Memory B cell (primary cell): ENCODE measurements around the gene MED7.

ENCODE experiments used
- ATAC-seq: fragments of 150-1000 bp; cut with Tn5 transposase; 2 replicates; pipeline ENCODE4 v1.10.0; 2021; ENCODE audit warnings: low read depth, mild to moderate bottlenecking, moderate library complexity
- DNase-seq, 2 donors: peaks; one replicate each; pipeline ENCODE4 v3.0.0; 2022; ENCODE audit warnings: low spot score in 2 of 2
- H3K27ac Mint-ChIP-seq: one replicate; pipeline ENCODE4 v1.8.0; 2022; ENCODE audit warnings: mild to moderate bottlenecking, moderate library complexity, mixed read lengths
- H3K27me3 Mint-ChIP-seq: one replicate; pipeline ENCODE4 v1.8.0; 2022; ENCODE audit warnings: mixed read lengths
- H3K36me3 Mint-ChIP-seq: one replicate; pipeline ENCODE4 v1.8.0; 2022; ENCODE audit warnings: mild to moderate bottlenecking, mixed read lengths
- H3K4me1 Mint-ChIP-seq: one replicate; pipeline ENCODE4 v1.8.0; 2022; ENCODE audit warnings: mixed read lengths
- H3K4me3 Mint-ChIP-seq: one replicate; pipeline ENCODE4 v1.8.0; 2022; ENCODE audit warnings: mild to moderate bottlenecking, moderate library complexity, mixed read lengths
- H3K9me3 Mint-ChIP-seq: one replicate; pipeline ENCODE4 v1.8.0; 2022; ENCODE audit warnings: mixed read lengths

The MED7 gene

GRCh38 chr5:157172403-157172802, 29.7 kb upstream of the MED7 start:
- Mint-ChIP-seq H3K9me3 (peaks cover 8% of the 10 kb centered on the region), H3K4me3 (peak overlapping the region; percentile 72), H3K4me1 (peaks cover 18% of the 10 kb centered on the region), H3K27me3 (no peaks in the 10 kb centered on the region), H3K36me3 (peaks cover 6% of the 10 kb centered on the region), H3K27ac (peak overlapping the region; percentile 81)
- peak; percentile 13 to 16 for DNase-seq
- ATAC-seq: peak; percentile 92

- DNase-seq: no peak
- peaks cover 8% of the 10 kb centered on the region for H3K9me3 Mint-ChIP-seq
- no peak overlapping the region for H3K4me3 Mint-ChIP-seq
- peaks cover 18% of the 10 kb centered on the region for H3K4me1 Mint-ChIP-seq
- no peaks in the 10 kb centered on the region for H3K27me3 Mint-ChIP-seq
- ATAC-seq: no peak
- H3K36me3 Mint-ChIP-seq: peaks cover 6% of the 10 kb centered on the region
- H3K27ac Mint-ChIP-seq: no peak overlapping the region
These were observed 25.6 kb upstream of the MED7 start for GRCh38 chr5:157168286-157168685.

GRCh38 chr5:157167214-157167621, 24.6 kb upstream of the MED7 start:
- Mint-ChIP-seq H3K27me3 (peaks cover 4% of the 10 kb centered on the region), H3K4me1 (peaks cover 10% of the 10 kb centered on the region), H3K4me3 (no peak overlapping the region), H3K27ac (no peak overlapping the region), H3K9me3 (peaks cover 8% of the 10 kb centered on the region), H3K36me3 (peaks cover 6% of the 10 kb centered on the region)
- ATAC-seq: no peak
- DNase-seq: no peak

DNA sequence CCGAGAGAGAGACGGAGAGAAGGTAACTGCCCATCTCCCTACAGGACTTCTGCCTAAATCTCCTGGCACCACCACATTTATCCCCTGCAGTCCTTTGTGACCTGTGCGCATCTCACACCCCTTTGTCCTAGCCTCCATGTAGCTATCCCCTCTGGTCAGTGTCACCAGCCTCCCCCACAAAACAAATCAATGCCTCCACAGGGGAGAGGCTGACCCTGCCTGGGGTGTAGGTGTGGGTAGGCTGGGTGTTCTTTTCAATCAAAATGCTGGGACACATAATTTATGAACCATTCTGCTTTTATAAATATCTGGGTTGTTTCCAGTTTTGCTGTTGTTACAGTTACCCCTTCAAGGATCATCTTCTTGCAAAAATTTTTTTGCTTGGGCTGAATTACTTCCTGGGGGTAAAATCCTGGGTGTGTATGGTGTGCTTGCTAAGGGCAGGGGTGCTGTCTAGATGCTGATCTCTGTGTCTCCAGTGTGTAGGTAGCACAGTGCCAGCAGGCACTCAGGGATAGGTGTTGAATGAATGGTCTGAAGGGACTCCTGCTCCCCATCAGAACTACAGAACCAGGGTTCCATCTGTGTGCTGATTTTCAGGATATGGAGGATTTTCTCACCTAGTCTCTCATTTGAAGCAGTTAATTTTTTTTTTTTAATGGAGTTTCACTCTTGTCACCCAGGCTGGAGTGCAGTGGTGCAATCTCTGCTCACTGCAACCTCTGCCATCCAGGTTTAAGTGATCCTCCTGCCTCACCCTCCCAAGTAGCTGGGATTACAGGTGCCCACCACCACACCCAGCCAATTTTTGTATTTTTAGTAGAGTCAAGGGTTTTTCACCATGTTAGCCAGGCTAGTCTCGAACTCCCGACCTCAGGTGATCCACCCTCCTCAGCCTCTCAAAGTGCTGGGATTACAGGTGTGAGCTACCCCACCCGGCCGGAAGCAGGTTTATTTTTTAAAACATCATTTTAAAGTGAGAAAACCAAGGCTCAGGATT, 23.8 kb upstream of the MED7 start, which contains the start of gene GARIN3:
GARIN3 (minus strand) TSS at position 51 of the 1,000 bp plus-strand sequence. CDS start 96 bp downstream, outside the sequence.
- H3K27me3 Mint-ChIP-seq: peaks cover 4% of the 10 kb centered on the region
- ATAC-seq (no peak), DNase-seq (no peak)
- H3K36me3 Mint-ChIP-seq: peaks cover 6% of the 10 kb centered on the region
- peaks cover 4% of the 10 kb centered on the region for H3K4me1 Mint-ChIP-seq
- H3K27ac Mint-ChIP-seq: no peak within 1 kb of the TSS
- H3K4me3 Mint-ChIP-seq: no peak within 1 kb of the TSS
- H3K9me3 Mint-ChIP-seq: peaks cover 8% of the 10 kb centered on the region

DNA sequence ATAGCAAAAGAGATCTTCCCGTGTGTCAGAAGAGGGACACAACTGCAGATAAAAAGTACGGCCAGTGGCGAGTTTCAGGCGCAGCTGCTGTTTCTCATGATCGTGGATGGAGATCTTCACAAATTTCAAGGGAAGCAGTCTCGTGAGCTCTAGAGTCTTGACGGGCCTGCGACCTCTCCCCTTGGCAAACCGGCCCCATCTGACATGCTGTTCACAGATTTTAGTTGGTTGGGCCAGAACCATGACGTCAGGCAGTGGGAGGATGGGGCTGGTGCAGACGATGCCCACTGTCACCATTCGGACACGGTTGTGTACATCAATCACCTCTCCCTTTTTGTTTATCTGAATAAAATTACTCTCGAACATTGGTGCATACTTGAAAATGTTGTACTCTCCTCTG, 23.0 kb upstream of the MED7 start:
- ATAC-seq: no peak
- no peaks in the 10 kb centered on the region for H3K4me1 Mint-ChIP-seq
- no peak overlapping the region for H3K27ac Mint-ChIP-seq
- H3K9me3 Mint-ChIP-seq: peaks cover 3% of the 10 kb centered on the region
- H3K27me3 Mint-ChIP-seq: peaks cover 4% of the 10 kb centered on the region
- H3K4me3 Mint-ChIP-seq: no peak overlapping the region
- peaks cover 2% of the 10 kb centered on the region for H3K36me3 Mint-ChIP-seq
- no peak for DNase-seq

DNA sequence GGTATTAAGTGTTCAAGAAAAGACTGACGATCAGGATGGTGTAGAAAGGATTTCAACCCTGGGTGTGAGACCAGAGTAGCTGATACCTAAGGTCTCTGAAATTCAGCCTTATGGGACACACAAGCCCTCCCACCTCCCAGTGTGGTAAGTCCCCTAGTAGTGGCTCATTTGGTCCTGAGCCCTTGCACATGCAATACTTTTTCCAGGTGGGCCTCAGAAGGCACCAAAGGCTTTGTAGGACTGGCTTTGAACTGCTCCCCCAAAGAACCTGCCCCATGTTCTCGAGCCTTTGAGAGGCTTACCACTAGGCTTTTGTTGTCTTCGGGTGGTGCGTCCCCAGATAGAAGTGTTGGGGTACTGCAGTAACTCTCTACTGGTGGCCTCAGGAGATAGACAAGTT, 22.6 kb upstream of the MED7 start:
- no peak overlapping the region for H3K27ac Mint-ChIP-seq
- peaks cover 1% of the 10 kb centered on the region for H3K9me3 Mint-ChIP-seq
- no peak overlapping the region for H3K4me3 Mint-ChIP-seq
- no peaks in the 10 kb centered on the region for H3K4me1 Mint-ChIP-seq
- DNase-seq (no peak), ATAC-seq (no peak)
- peaks cover 4% of the 10 kb centered on the region for H3K27me3 Mint-ChIP-seq
- H3K36me3 Mint-ChIP-seq: peaks cover under 1% of the 10 kb centered on the region

GRCh38 chr5:157164521-157164920, 21.9 kb upstream of the MED7 start:
- Mint-ChIP-seq H3K4me1 (no peaks in the 10 kb centered on the region), H3K27me3 (peaks cover 4% of the 10 kb centered on the region), H3K4me3 (no peak overlapping the region), H3K9me3 (peaks cover under 1% of the 10 kb centered on the region), H3K36me3 (no peaks in the 10 kb centered on the region), H3K27ac (no peak overlapping the region)
- no peak for ATAC-seq
- DNase-seq: no peak

- Mint-ChIP-seq H3K4me1 (no peaks in the 10 kb centered on the region), H3K9me3 (no peaks in the 10 kb centered on the region), H3K27ac (no peak overlapping the region), H3K27me3 (peaks cover 7% of the 10 kb centered on the region), H3K4me3 (no peak overlapping the region), H3K36me3 (no peaks in the 10 kb centered on the region)
- no peak for ATAC-seq
- DNase-seq: no peak
These were observed 20.4 kb upstream of the MED7 start for GRCh38 chr5:157162919-157163510.

- ATAC-seq: no peak
- Mint-ChIP-seq H3K4me1 (no peaks in the 10 kb centered on the region), H3K36me3 (no peaks in the 10 kb centered on the region), H3K9me3 (no peaks in the 10 kb centered on the region), H3K27me3 (peaks cover 7% of the 10 kb centered on the region), H3K4me3 (no peak overlapping the region), H3K27ac (no peak overlapping the region)
- no peak for DNase-seq
These were observed 19.3 kb upstream of the MED7 start for GRCh38 chr5:157161996-157162395.

DNA sequence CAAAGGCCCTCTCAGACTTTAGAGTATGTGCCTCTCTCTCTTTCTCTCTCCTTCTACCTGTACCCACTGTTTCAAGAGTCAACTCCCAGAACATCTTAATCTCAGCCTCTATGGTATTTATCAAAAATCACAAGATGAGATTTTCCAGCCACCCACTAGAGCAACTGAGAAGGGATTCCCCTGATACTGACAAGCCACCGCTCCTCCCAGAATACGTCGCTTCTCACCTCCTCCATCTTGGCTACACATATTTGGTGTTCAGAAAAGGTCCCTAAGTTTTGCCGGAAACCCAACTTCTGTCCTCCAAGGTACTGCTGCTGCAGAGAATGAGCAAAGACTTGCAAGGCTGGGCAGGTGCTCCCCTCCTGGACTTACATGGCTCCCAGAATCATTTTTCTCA, 17.3 kb upstream of the MED7 start:
- H3K27ac Mint-ChIP-seq: no peak overlapping the region
- no peaks in the 10 kb centered on the region for H3K4me1 Mint-ChIP-seq
- peaks cover 7% of the 10 kb centered on the region for H3K27me3 Mint-ChIP-seq
- DNase-seq: no peak
- H3K9me3 Mint-ChIP-seq: no peaks in the 10 kb centered on the region
- H3K4me3 Mint-ChIP-seq: no peak overlapping the region
- ATAC-seq: no peak
- no peaks in the 10 kb centered on the region for H3K36me3 Mint-ChIP-seq

DNA sequence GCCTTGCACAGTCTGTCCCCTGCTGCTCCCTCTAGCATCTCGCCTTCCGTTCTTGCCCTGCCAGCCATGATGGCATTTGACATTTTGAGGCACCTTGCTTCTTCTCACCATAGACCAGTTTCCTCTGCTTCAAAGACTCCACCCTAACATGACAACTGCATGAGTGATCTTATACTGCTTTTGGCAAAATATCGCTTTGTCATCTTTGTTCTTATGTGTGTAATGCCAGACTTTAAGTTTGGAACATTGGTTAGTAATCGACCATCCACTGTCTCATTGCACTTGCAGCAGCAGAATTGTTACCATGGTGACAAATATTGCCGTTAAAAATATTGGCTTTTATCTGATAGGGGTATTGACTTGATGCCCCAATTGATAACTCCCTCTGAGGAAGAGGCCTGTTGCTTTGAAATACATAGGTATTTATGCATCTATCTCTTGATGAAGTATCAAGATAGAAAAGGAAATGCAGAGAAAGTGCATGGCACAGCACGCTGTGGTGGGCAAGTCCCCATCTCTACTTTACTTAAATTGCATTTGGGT, 16.6 kb upstream of the MED7 start:
- no peak for DNase-seq
- no peak overlapping the region for H3K4me3 Mint-ChIP-seq
- H3K27me3 Mint-ChIP-seq: peaks cover 7% of the 10 kb centered on the region
- no peaks in the 10 kb centered on the region for H3K9me3 Mint-ChIP-seq
- no peak overlapping the region for H3K27ac Mint-ChIP-seq
- H3K4me1 Mint-ChIP-seq: peaks cover 2% of the 10 kb centered on the region
- no peak for ATAC-seq
- no peaks in the 10 kb centered on the region for H3K36me3 Mint-ChIP-seq

GRCh38 chr5:157157293-157157891, 14.7 kb upstream of the MED7 start:
- Mint-ChIP-seq H3K9me3 (no peaks in the 10 kb centered on the region), H3K36me3 (no peaks in the 10 kb centered on the region), H3K27ac (no peak overlapping the region), H3K27me3 (peaks cover 2% of the 10 kb centered on the region), H3K4me3 (no peak overlapping the region), H3K4me1 (peaks cover 2% of the 10 kb centered on the region)
- DNase-seq (no peak), ATAC-seq (no peak)

- Mint-ChIP-seq H3K4me1 (peaks cover 2% of the 10 kb centered on the region), H3K36me3 (no peaks in the 10 kb centered on the region), H3K4me3 (no peak overlapping the region), H3K27me3 (peaks cover 2% of the 10 kb centered on the region), H3K27ac (no peak overlapping the region), H3K9me3 (no peaks in the 10 kb centered on the region)
- ATAC-seq (no peak), DNase-seq (no peak)
These were observed 12.6 kb upstream of the MED7 start for GRCh38 chr5:157155297-157155696.

GRCh38 chr5:157150995-157151394, 8.3 kb upstream of the MED7 start:
- Mint-ChIP-seq H3K36me3 (no peaks in the 10 kb centered on the region), H3K4me1 (peaks cover 6% of the 10 kb centered on the region), H3K27ac (no peak overlapping the region), H3K27me3 (no peaks in the 10 kb centered on the region), H3K9me3 (no peaks in the 10 kb centered on the region), H3K4me3 (no peak overlapping the region)
- DNase-seq (no peak), ATAC-seq (no peak)
